ENCODE measurements around the gene KIZ. TPM values are rescaled to one million over a fixed set of nuclear protein-coding genes. Genes with fewer than 3 reads are reported as not detected.

Gene KIZ
- total RNA-seq, 1 donor from 2014 or later: 25.0 TPM

DNA sequence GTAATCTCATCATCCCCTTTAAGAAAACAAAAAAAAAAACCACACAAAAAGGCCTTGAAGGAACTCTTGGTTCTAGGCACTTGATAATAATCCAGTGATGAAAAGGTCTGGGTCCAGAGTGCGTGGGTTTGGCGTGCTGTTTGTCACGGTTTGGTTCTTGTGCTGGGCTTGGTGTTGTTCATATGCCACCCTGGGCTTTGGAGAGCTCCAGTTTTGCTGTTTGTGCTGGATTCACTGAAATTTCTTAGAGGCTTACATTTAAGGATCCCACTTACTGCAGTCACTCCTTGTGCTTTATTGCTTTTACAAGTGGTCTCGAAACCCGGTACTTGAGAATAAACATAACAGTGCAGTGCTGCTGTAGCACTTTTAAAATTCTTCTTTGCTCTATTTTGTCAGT lies 108.4 kb downstream of the KIZ start:
- no peak for TF ChIP-seq POLR2AphosphoS5 (IDR thresholded peaks at IDR 0.05; ENCODE audit: insufficient read depth in 1 of 2, low read depth in 1 of 2)
- TF ChIP-seq, protein P1, sequence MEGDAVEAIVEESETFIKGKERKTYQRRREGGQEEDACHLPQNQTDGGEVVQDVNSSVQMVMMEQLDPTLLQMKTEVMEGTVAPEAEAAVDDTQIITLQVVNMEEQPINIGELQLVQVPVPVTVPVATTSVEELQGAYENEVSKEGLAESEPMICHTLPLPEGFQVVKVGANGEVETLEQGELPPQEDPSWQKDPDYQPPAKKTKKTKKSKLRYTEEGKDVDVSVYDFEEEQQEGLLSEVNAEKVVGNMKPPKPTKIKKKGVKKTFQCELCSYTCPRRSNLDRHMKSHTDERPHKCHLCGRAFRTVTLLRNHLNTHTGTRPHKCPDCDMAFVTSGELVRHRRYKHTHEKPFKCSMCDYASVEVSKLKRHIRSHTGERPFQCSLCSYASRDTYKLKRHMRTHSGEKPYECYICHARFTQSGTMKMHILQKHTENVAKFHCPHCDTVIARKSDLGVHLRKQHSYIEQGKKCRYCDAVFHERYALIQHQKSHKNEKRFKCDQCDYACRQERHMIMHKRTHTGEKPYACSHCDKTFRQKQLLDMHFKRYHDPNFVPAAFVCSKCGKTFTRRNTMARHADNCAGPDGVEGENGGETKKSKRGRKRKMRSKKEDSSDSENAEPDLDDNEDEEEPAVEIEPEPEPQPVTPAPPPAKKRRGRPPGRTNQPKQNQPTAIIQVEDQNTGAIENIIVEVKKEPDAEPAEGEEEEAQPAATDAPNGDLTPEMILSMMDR (IDR thresholded peaks at IDR 0.05): no peak
- TF ChIP-seq POLR2A (IDR thresholded peaks at IDR 0.05): no peak
- H3K4me1 ChIP-seq: no peaks in the 10 kb centered on the region
- DNase-seq (ENCODE audit: extremely low spot score in 2 of 2): no peak
- intact Hi-C loops (cut with DNase I): no loop called here
- H3K27me3 ChIP-seq: no peaks in the 10 kb centered on the region
- H3K36me3 ChIP-seq: peaks cover 2 to 22% of the 10 kb centered on the region in 2 donors
- no peak overlapping the region for H3K4me3 ChIP-seq
- no peaks in the 10 kb centered on the region for H3K9me3 ChIP-seq
- no peak overlapping the region for H3K27ac ChIP-seq

- no peak overlapping the region for H3K27ac ChIP-seq
These were observed 109.1 kb downstream of the KIZ start for GRCh38 chr20:21234806-21235483.

DNA sequence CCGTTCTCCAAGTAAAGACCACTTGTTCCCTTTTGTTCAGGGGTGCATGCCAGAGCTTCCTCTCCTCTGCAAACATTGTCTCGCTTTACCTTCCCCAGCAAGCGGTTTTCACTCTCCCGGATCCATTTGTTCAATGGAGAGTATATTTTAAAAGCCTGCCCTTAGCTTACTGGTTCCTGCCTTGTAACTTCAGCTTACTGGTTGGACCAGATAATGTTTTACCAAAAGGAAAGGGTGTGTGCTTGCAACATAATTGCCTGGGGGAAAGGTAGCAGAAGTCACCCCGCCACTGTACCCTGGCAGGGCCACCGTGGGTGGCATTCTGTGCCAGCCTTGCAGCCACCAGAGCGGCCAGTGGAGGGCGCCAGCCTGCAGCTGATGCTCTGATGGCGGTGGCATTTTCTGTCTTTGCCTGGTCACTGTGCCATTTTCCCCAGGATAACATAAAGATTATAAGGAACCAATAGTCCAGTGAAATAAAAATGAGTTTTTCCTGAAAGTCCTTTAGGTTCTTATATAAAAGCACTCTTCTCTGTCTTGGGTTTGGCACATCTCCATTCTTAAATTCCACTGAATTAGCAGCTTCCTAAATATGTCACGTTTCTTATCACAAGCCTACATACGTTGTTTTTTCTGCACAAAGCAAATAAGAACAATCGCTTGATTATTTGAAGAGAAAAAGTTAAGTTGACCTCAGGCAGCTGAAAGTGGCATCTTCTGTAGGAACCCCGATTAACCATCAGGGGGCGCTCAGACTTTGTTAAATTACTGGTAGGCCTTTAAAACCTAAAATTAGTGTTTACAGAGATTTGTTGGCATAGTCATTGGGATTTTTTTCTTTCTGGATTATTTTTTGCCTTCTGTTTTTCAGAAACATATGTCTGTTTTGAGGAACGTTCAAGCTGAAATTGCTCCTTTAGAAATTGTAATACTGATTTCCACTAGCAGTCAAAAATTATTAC lies 109.9 kb downstream of the KIZ start:
- Histone ChIP-seq H3K27ac (no peak overlapping the region), H3K36me3 (peaks cover 0 to 15% of the 10 kb centered on the region in 2 donors), H3K4me1 (no peaks in the 10 kb centered on the region), H3K27me3 (no peaks in the 10 kb centered on the region), H3K4me3 (no peak overlapping the region), H3K9me3 (no peaks in the 10 kb centered on the region)
- DNase-seq (ENCODE audit: extremely low spot score in 2 of 2): no peak
- TF ChIP-seq, protein P1 (IDR thresholded peaks at IDR 0.05): peak; percentile 54 to 65 (median 57)
- TF ChIP-seq POLR2A (IDR thresholded peaks at IDR 0.05): no peak
- TF ChIP-seq POLR2AphosphoS5 (IDR thresholded peaks at IDR 0.05; ENCODE audit: insufficient read depth in 1 of 2, low read depth in 1 of 2): peak in 1 of 2 donors; percentile 33
- intact Hi-C loops (cut with DNase I): loop anchor here (2.0 kb wide), 1 partner anchor 269 kb away; no protein-coding TSS in a partner anchor

More at GRCh38 chr20:21234806-21235483, 109.1 kb downstream of the KIZ start:
- Histone ChIP-seq H3K4me3 (no peak overlapping the region), H3K36me3 (peaks cover 0 to 22% of the 10 kb centered on the region in 2 donors), H3K4me1 (no peaks in the 10 kb centered on the region), H3K9me3 (no peaks in the 10 kb centered on the region), H3K27me3 (no peaks in the 10 kb centered on the region)
- TF ChIP-seq POLR2AphosphoS5 (IDR thresholded peaks at IDR 0.05; ENCODE audit: insufficient read depth in 1 of 2, low read depth in 1 of 2): no peak
- intact Hi-C loops (cut with DNase I): no loop called here
- DNase-seq (ENCODE audit: extremely low spot score in 2 of 2): no peak

- intact Hi-C loops (cut with DNase I): loop anchor here (2.0 kb wide), 1 partner anchor 267 kb away; no protein-coding TSS in a partner anchor
These were observed 112.3 kb downstream of the KIZ start for GRCh38 chr20:21237956-21238799.

More at GRCh38 chr20:21237956-21238799, 112.3 kb downstream of the KIZ start:
- DNase-seq (ENCODE audit: extremely low spot score in 2 of 2): no peak
- TF ChIP-seq, protein P1 (IDR thresholded peaks at IDR 0.05): no peak
- TF ChIP-seq POLR2AphosphoS5 (IDR thresholded peaks at IDR 0.05; ENCODE audit: insufficient read depth in 1 of 2, low read depth in 1 of 2) (no peak), POLR2A (IDR thresholded peaks at IDR 0.05) (no peak)
- H3K36me3 ChIP-seq: peaks cover 0 to 6% of the 10 kb centered on the region in 2 donors
- no peaks in the 10 kb centered on the region for H3K9me3 ChIP-seq
- H3K27me3 ChIP-seq: no peaks in the 10 kb centered on the region
- no peak overlapping the region for H3K27ac ChIP-seq
- no peak overlapping the region for H3K4me3 ChIP-seq
- no peaks in the 10 kb centered on the region for H3K4me1 ChIP-seq
